Activated CD4-positive, alpha-beta T cell treated with anti-CD3 and anti-CD28 coated beads, Interleukin-2, amount 50 U/mL, for 24 hours (primary cell): ENCODE measurements around the gene VPS33A.
"Not testable (repeated sequence)": the region's sequence is repeated elsewhere in the genome, so short reads cannot be mapped to it uniquely, and the experiment has no call there.

Source experiments
- DNase-seq, 2 donors: peaks; one replicate each; pipeline ENCODE4 v3.0.0-alpha.2; 2020; ENCODE audit warnings: low read depth in 1 of 2, low spot score in 1 of 2

The VPS33A gene

GRCh38 chr12:122258462-122258861, 7.8 kb downstream of the VPS33A start:
- not testable (repeated sequence) for DNase-seq

DNA sequence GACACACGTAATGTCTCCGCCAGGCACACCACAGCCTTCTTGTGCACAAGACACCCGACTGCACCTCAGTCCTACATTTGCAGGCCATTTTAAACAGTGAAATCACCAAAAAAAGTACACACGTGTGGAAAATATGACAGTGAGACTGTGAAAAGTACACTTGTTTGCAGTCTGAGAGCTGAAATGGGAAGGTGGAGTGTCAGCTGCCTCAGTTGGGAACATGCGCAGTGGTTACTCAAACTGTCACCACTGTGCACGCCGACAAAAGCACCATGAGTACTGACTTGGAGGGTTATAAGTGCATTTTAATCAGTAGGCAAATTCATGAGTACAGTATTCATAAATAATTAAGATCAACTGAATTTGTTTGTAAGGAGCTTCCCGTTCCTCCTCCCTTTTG, 15.8 kb downstream of the VPS33A start:
- DNase-seq = no peak

GRCh38 chr12:122250047-122250446, 16.2 kb downstream of the VPS33A start:
- no peak for DNase-seq

DNA sequence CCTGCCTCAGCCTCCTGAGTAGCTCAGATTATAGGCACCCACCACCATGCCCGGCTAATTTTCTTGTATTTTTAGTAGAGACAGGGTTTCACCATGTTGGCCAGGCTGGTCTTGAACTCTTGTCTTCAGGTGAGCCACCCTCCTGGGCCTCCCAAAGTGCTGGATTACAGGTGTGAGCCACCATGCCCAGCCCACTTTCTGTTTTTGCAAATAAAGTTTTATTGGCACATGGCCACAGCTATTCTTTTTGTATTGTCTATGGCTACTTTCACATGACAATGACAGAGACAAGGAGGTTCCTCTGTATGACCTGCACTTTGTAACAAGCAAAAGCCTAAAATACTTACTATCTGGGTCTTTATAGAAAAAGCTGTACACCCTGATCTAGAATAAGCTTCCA, 20.7 kb downstream of the VPS33A start:
- DNase-seq = no peak

DNA sequence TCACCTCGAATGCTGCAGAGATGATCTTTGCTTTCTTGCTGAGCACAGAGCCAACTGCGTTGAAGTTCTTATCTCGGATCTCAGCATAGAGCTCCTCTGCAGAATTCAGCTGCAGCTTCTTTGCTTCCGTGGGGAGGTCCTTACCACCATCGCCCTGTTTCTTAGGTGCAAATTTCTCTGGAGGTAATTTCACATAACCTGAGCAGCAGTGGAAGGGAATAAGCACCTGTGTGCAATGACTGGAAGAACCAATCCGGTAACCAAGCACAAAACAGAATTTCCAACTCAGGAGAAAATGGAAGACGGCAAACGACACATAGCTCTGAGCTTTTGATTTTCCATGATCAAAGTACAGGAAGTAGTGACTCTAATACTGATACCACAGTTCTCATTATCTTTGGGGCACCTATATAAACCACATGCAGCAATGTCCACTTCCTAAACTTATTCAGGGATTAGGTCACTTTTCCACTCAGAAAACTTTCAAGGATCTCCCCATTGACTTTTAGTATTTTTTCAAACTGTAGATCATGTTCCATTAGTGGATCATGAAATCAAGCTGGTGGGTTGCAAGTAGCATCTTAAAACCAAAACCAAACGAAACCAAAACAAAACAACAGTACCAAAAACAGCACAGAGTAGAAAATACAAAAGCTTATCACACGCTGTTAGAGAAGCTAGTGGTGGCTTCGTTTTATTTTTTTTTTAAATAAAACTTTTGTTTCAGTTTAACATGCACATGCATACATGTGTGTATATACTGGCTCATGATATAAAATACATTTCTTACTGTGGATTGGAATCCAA, 21.5 kb downstream of the VPS33A start:
- no peak for DNase-seq

DNA sequence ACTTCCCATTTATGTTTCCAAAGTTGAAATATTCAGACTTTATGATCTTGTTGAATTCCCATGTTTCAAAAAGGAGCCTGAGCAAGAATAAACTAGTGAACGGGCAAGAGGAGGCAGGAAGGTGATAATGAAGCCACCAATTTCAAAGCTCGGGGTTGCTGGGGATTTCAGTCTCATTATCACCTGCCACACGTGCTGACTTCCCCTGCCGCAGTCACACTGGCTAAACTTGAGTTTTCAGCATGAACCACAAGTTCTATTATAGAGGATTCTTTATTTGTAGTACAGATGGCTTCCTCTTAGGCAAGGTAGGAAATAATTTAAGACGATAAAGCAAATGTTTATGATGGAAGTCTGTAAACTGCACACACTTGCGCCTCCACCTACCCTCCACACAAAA, 22.3 kb downstream of the VPS33A start:
- no peak for DNase-seq

GRCh38 chr12:122238861-122239260, 27.4 kb downstream of the VPS33A start:
- no peak for DNase-seq

DNA sequence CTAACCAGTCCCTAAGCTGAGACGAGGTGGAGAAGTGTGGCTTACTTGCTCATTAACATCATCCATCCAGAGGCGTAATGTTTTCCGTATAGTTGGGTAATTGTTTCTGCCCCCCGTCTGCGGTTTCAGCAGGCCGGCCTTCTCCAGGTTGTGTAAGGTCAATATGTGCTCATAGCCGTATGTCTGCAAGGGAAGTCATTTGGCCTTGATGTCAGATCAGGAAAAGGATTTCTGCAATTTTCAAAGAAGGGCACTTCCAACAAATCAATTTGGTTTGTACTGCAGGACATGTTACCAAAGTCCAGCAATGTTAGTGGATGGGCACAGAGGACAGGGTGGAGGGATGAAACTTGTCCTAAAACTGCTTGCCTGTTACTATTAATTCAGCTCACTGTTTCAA, 30.6 kb downstream of the VPS33A start:
- DNase-seq = no peak

DNA sequence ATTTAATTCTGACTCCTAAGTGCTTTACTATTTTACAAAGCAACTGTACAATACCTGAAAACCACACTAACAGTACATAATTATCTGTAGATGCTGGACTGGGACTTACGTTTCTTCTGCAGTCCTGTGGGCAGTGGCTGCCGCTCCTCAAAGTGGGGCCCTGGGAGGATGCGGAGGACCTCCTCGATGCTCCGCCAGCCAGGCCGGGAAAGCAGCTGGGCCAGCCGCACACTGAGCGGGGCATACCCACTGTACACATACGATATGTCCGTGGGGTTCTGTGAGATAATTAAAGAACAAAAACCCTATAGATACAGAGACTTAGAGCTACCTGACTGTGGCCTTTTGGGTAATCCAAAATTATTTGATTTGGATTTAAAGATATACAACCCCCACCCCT, 33.6 kb downstream of the VPS33A start:
- DNase-seq = no peak

DNA sequence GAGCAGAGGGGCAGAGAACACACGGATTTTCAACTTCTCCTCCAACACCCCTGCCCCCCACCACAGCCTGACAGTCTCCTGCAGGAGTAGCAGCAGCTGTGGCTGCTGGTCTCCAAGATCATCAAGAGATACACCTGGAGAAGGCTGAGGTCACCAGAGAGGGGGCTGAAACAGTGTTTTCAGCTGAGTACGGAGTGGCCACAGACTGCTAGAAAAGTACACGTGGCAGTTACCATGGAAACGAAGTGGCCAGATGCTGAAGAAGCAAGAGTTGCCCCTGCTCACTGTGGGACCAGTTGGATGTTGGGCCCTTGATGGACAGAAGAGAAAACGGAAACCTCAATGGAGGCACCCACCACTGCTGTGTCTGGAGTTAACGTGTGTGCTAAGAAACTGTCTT, 35.5 kb downstream of the VPS33A start:
- no peak for DNase-seq

DNA sequence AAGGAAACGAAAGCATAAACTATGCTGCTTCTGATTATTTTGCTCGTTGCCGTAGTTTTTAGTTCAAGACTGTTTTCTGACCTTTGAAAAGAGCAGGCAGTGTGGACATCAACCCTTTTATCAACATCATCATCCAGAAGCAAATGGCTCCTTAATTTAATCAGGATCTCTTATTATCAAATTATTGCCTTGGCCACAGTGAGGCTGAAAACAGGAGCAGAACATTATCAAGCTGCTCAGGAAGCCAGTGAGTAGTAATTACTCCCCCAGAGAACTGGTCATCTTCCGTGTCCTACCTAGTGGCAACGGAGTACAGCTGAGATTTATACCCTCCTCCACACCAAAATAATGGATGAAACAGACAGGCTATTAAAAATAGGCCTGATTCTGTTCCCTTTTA, 38.2 kb downstream of the VPS33A start:
- DNase-seq = no peak

DNA sequence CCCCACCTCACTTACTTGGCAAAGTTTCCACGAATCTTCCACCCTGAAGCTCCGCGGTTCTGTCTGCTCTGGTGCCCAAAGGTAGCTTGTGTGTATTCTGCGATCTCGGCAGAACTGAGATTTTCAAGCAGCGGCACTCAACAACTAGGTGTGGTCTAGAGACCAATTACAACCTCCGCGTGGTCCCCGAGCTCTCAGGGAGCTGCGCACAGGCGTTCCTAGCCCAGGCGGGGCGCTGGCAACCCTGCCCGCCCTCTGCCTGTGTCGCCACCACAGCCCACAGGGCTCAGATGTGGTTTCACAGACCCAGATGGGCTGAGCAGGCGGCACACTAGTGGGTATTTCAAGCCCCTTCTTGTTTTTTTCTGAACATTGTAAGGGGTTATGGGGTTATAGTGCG, 39.0 kb downstream of the VPS33A start:
- DNase-seq = no peak

GRCh38 chr12:122226366-122227125, 39.7 kb downstream of the VPS33A start:
- DNase-seq = no peak

GRCh38 chr12:122225683-122226365, 40.5 kb downstream of the VPS33A start, which contains the start of gene DIABLO:
TSS of gene DIABLO (minus strand) at chr12:122226052. CDS start at chr12:122226014, 38 bp downstream.
- DNase-seq = peak; percentile 99 to 100

DNA sequence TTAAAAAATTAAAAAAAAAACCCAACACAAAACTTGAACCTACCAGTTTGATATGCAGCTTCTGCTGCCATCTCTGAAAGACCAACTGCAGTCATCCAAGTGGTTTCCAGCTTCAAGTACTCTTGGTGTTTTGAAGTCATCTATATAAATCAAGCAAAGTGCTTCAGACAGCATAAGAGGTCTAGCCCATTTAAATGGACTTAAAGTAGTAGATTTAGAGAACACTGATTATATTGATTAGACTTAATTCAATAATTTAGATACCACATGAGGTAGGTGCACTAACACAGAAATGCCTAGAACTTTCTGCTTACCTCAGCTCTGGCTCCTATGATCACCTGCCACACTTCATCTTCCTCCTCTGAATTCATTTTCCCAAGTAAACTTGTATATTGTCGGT, 49.8 kb downstream of the VPS33A start:
- no peak for DNase-seq

DNA sequence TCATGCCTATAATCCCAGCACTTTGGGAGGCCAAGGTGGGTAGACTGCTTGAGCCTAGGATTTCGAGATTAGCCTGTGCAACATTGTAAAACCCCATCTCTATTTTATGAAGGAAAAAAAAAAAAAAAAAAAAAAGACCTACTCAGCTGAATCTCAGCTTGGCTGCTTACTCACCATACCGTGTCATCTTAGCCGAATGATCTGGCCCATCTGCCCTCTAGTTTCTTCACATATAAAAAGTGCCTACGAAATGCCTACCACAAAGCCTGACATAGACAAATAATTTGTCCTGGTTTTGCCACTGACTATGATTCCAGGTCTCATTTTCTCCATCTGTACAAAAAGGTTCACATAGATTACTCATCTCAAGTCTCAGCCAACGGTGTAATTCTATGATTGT, 50.5 kb downstream of the VPS33A start:
- no peak for DNase-seq

- DNase-seq = no peak
Measured at GRCh38 chr12:122208073-122208820, 58.0 kb downstream of the VPS33A start.

- no peak for DNase-seq
Measured at GRCh38 chr12:122207391-122207790, 58.9 kb downstream of the VPS33A start.

DNA sequence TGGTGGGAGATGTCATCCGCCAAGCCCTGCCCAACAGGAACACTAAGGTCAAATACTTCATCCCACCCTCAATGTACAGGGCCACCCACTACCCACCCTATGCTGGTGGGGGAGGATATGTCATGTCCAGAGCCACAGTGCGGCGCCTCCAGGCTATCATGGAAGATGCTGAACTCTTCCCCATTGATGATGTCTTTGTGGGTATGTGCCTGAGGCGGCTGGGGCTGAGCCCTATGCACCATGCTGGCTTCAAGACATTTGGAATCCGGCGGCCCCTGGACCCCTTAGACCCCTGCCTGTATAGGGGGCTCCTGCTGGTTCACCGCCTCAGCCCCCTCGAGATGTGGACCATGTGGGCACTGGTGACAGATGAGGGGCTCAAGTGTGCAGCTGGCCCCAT, 59.3 kb downstream of the VPS33A start:
- no peak for DNase-seq

- DNase-seq = no peak
Measured at GRCh38 chr12:122206111-122206881, 60.0 kb downstream of the VPS33A start.
